H1 (cell line): Measurements from ENCODE around the gene INPP4B. TPM values are rescaled to one million over a fixed set of nuclear protein-coding genes. Genes with fewer than 3 reads are reported as not detected.

Source experiments
- CTCF ChIA-PET: fragments of 300-600 bp; sonication (Branson Sonifier 250); formaldehyde crosslinking; loops from one replicate; lab custom pipeline; 2021; ENCODE audit not compliant: partially characterized antibody; lab: Charles Lee
- POLR2A ChIA-PET: fragments of 300-600 bp; sonication (Branson Sonifier 250); formaldehyde crosslinking; loops from one replicate; lab custom pipeline; 2021; ENCODE audit warnings: inconsistent platforms; ENCODE audit not compliant: partially characterized antibody; lab: Charles Lee
- DNase-seq, 2 experiments: peaks; one replicate each; pipeline versions ENCODE4 v3.0.0 to v3.0.0-alpha.2; 2010 to 2022; ENCODE audit warnings: low spot score in 2 of 2, low read depth in 1 of 2, mixed read lengths in 1 of 2
- FAIRE-seq: peaks from 2 replicates; lab custom pipeline; 2011; peaks lifted over from hg19 to GRCh38; lab: Jason Lieb, UNC
- H2AFZ ChIP-seq: 2 replicates; pipeline ENCODE4 v1.8.1; 2012; ENCODE audit warnings: low read length, inconsistent platforms
- H2AK5ac ChIP-seq: 2 replicates; pipeline ENCODE4 v1.6.1; 2013; ENCODE audit warnings: low read depth, low read length
- H2BK120ac ChIP-seq: replicated peaks from 2 replicates; pipeline ENCODE3; 2013; ENCODE audit warnings: low read depth, low read length, inconsistent platforms
- H2BK12ac ChIP-seq: 2 replicates; pipeline ENCODE4 v1.6.1; 2013; ENCODE audit warnings: low read depth, low read length
- H2BK15ac ChIP-seq: 2 replicates; pipeline ENCODE4 v1.6.1; 2013; ENCODE audit warnings: low read length
- H2BK20ac ChIP-seq: 2 replicates; pipeline ENCODE4 v1.6.1; 2013; ENCODE audit warnings: low read length
- H2BK5ac ChIP-seq: 2 replicates; pipeline ENCODE4 v1.6.1; 2013; ENCODE audit warnings: low read depth, low read length
- H3K14ac ChIP-seq: 2 replicates; pipeline ENCODE4 v1.6.1; 2013; ENCODE audit warnings: inconsistent platforms; ENCODE audit not compliant: insufficient read length
- H3K18ac ChIP-seq: 2 replicates; pipeline ENCODE4 v1.6.1; 2013; ENCODE audit warnings: low read length; ENCODE audit errors: extremely low read depth
- H3K23ac ChIP-seq: 2 replicates; pipeline ENCODE4 v1.6.1; 2013; ENCODE audit warnings: inconsistent platforms; ENCODE audit not compliant: insufficient read length
- H3K23me2 ChIP-seq: 2 replicates; pipeline ENCODE4 v1.6.1; 2013; ENCODE audit warnings: low read depth, low read length
- H3K27ac ChIP-seq: 2 replicates; pipeline ENCODE4 v1.6.1; 2011; ENCODE audit warnings: low read depth, low read length, inconsistent platforms
- H3K27me3 ChIP-seq, 4 experiments: replicated peaks in 1 of 4; 1 replicate in 1 of 4; 2 replicates in 3 of 4; pipeline versions ENCODE4 v1.6.1 to v1.8.1; 2011 to 2013; ENCODE audit warnings: low read length in 3 of 4, mild to moderate bottlenecking in 3 of 4, inconsistent platforms in 2 of 4, mixed read lengths in 2 of 4, moderate library complexity in 1 of 4; ENCODE audit not compliant: control insufficient read depth in 3 of 4, insufficient read depth in 3 of 4; ENCODE audit errors: extremely low read depth in 1 of 4
- H3K36me3 ChIP-seq, 4 experiments: 2 replicates each; pipeline versions ENCODE4 v1.6.1 to v1.8.1; 2011 to 2013; ENCODE audit warnings: mild to moderate bottlenecking in 4 of 4, low read length in 3 of 4, moderate library complexity in 2 of 4, control low read depth in 1 of 4, inconsistent platforms in 1 of 4; ENCODE audit not compliant: insufficient read depth in 4 of 4, control insufficient read depth in 2 of 4
- H3K4ac ChIP-seq: replicated peaks from 2 replicates; pipeline ENCODE3; 2013; ENCODE audit warnings: low read length, low read depth, mixed read lengths, inconsistent platforms; ENCODE audit not compliant: insufficient read length
- H3K4me1 ChIP-seq, 4 experiments: replicated peaks in 1 of 4; 1 replicate in 1 of 4; 2 replicates in 3 of 4; pipeline versions ENCODE4 v1.6.1 to v1.8.1; 2011 to 2013; ENCODE audit warnings: low read length in 3 of 4, inconsistent platforms in 2 of 4, mixed read lengths in 1 of 4; ENCODE audit not compliant: insufficient read depth in 4 of 4, control insufficient read depth in 3 of 4
- H3K4me2 ChIP-seq, 2 experiments: 2 replicates each; pipeline versions ENCODE4 v1.6.1 to v1.8.1; 2011 to 2013; ENCODE audit warnings: low read depth in 2 of 2, low read length in 2 of 2, control low read depth in 1 of 2, inconsistent platforms in 1 of 2, mild to moderate bottlenecking in 1 of 2; ENCODE audit not compliant: insufficient read depth in 1 of 2
- H3K4me3 ChIP-seq, 4 experiments: fragments of 200-600, 300-600 bp in 1 of 4; sonication (generic), shearing (Covaris generic), sonication (Bioruptor Twin) in 1 of 4; 2 replicates each; pipeline versions ENCODE4 v1.5.1 to v1.8.1; 2011 to 2016; ENCODE audit warnings: low read length in 4 of 4, low read depth in 3 of 4, control low read depth in 2 of 4, inconsistent platforms in 2 of 4, mild to moderate bottlenecking in 2 of 4, mixed read lengths in 1 of 4, moderate library complexity in 1 of 4; ENCODE audit not compliant: insufficient read depth in 2 of 4; ENCODE audit errors: extremely low read depth in 1 of 4
- H3K56ac ChIP-seq: replicated peaks from 2 replicates; pipeline ENCODE3; 2013; ENCODE audit warnings: low read depth, mild to moderate bottlenecking, mixed read lengths, low read length, inconsistent platforms; ENCODE audit not compliant: insufficient read length
- H3K79me1 ChIP-seq: 2 replicates; pipeline ENCODE4 v1.6.1; 2013; ENCODE audit warnings: low read depth, low read length, control low read depth
- H3K79me2 ChIP-seq, 2 experiments: 2 replicates each; pipeline versions ENCODE4 v1.6.1 to v1.8.1; 2012 to 2013; ENCODE audit warnings: low read length in 2 of 2, mild to moderate bottlenecking in 2 of 2, inconsistent platforms in 1 of 2; ENCODE audit not compliant: insufficient read depth in 2 of 2, control insufficient read depth in 1 of 2
- H3K9ac ChIP-seq, 4 experiments: replicated peaks in 1 of 4; 1 replicate in 1 of 4; 2 replicates in 3 of 4; pipeline versions ENCODE4 v1.6.1 to v1.8.1; 2011 to 2013; ENCODE audit warnings: low read depth in 3 of 4, low read length in 3 of 4, control low read depth in 2 of 4, mild to moderate bottlenecking in 2 of 4, moderate library complexity in 2 of 4, inconsistent platforms in 1 of 4; ENCODE audit errors: extremely low read depth in 1 of 4
- H3K9me3 ChIP-seq, 2 experiments: 2 replicates each; pipeline versions ENCODE4 v1.6.1 to v1.8.1; 2012 to 2013; ENCODE audit warnings: mild to moderate bottlenecking in 2 of 2, moderate library complexity in 2 of 2, control low read depth in 1 of 2, inconsistent platforms in 1 of 2, low read depth in 1 of 2, low read length in 1 of 2, mixed read lengths in 1 of 2; ENCODE audit not compliant: insufficient read depth in 2 of 2
- H4K20me1 ChIP-seq, 2 experiments: replicated peaks in 1 of 2; 2 replicates each; pipeline versions ENCODE3 to v1.8.1; 2011 to 2013; ENCODE audit warnings: inconsistent platforms in 2 of 2, low read length in 2 of 2, mild to moderate bottlenecking in 1 of 2; ENCODE audit not compliant: insufficient read depth in 2 of 2, control insufficient read depth in 1 of 2
- H4K5ac ChIP-seq: 2 replicates; pipeline ENCODE4 v1.6.1; 2013; ENCODE audit warnings: low read length, low read depth, mixed read lengths, inconsistent platforms; ENCODE audit not compliant: insufficient read length
- H4K8ac ChIP-seq: 2 replicates; pipeline ENCODE4 v1.8.0; 2013; ENCODE audit warnings: mild to moderate bottlenecking, moderate library complexity, low read length, inconsistent platforms; ENCODE audit not compliant: insufficient read depth; ENCODE audit errors: extremely low read depth
- H4K91ac ChIP-seq: replicated peaks from 2 replicates; pipeline ENCODE3; 2013; ENCODE audit warnings: low read length, mixed read lengths, inconsistent platforms; ENCODE audit not compliant: insufficient read length
- CBX5 ChIP-seq: fragments of 300-800, 300-1000 bp; sonication (generic); IDR thresholded peaks from 2 replicates; pipeline ENCODE4 v1.7.1; 2016; ENCODE audit warnings: antibody characterized with exemption, low read length, low read depth
- CHD2 ChIP-seq: IDR thresholded peaks from 2 replicates; pipeline ENCODE4 v1.6.1; 2012; ENCODE audit warnings: low read length, improper control_type of control experiment
- GABPA ChIP-seq: IDR thresholded peaks from 2 replicates; pipeline ENCODE4 v1.6.1; 2011; ENCODE audit warnings: mild to moderate bottlenecking, low read length, moderate library complexity, borderline replicate concordance; ENCODE audit not compliant: insufficient read depth
- JUN ChIP-seq: IDR thresholded peaks from 2 replicates; pipeline ENCODE4 v1.6.1; 2011; ENCODE audit warnings: low read depth, mild to moderate bottlenecking, improper control_type of control experiment, low read length
- RBBP5 ChIP-seq: IDR thresholded peaks from 2 replicates; pipeline ENCODE4 v1.7.1; 2012; ENCODE audit warnings: low read depth, mild to moderate bottlenecking, inconsistent platforms, low read length, moderate library complexity, borderline replicate concordance
- SP2 ChIP-seq: IDR thresholded peaks from 2 replicates; pipeline ENCODE4 v1.6.1; 2012; ENCODE audit warnings: mild to moderate bottlenecking, low read length, inconsistent platforms
- WGBS, 2 experiments: shearing (Covaris generic) in 1 of 2; methylation state at CpG; one replicate each; pipeline versions ENCODE4 v1.1.6 to v1.1.7; 2013 to 2015; ENCODE audit warnings: low lambda C conversion rate in 2 of 2, mixed read lengths in 2 of 2, inconsistent platforms in 1 of 2, low coverage in 1 of 2, missing lambda C conversion rate in 1 of 2; ENCODE audit not compliant: insufficient replicate concordance in 2 of 2, insufficient coverage in 1 of 2, insufficient read length in 1 of 2; ENCODE audit errors: extremely low coverage in 1 of 2, missing lambda C conversion rate in 1 of 2; 5-methylcytosine and 5-hydroxymethylcytosine counted together
- polyA plus RNA-seq, 7 experiments: library from polyadenylated mRNA; depleted of rRNA in 3 of 7; stranded (reverse) in 5 of 7; unstranded in 2 of 7; fragments of >200 nt in 5 of 7; fragments of 200-250 nt in 2 of 7; gene quantifications; 1 replicate in 5 of 7; 2 replicates in 1 of 7; 4 replicates in 1 of 7; pipeline versions ENCODE4 v1.2.1 to v1.2.3, GENCODE V29; 2011 to 2013; ENCODE audit warnings: missing spikeins in 2 of 7, mixed read lengths in 2 of 7
- total RNA-seq: library from RNA; stranded (reverse); fragmentation: NEBNext Ultra II Directional; extraction: Animal tissue kit (Norgen Biotek cat#: 25700); gene quantifications from 2 replicates; pipeline ENCODE4 v1.2.1, GENCODE V29; 2021

INPP4B gene
- total and polyA plus RNA-seq, 2 of the 8 experiments (the other 6 are each of a cell fraction or from before 2014, with no cell fraction given), result 0.11 to 0.54 TPM

GRCh38 chr4:142396279-142396678 is 449.8 kb downstream of the INPP4B start:
- H3K4ac ChIP-seq, result no peak overlapping the region
- no peaks in the 10 kb centered on the region for H3K27me3 ChIP-seq
- H2BK5ac ChIP-seq, result no peak overlapping the region
- no peak overlapping the region for H2AFZ ChIP-seq
- ChIA-PET CTCF (interaction anchor here (0.6 kb wide), 1 partner anchor 82 kb away, joined by 3 read pairs; no protein-coding TSS in a partner anchor), POLR2A (interaction anchor here (1.2 kb wide), 1 partner anchor 10 kb away, joined by 4 read pairs; no protein-coding TSS in a partner anchor)
- DNase-seq, result no peak
- no peak overlapping the region for H3K9ac ChIP-seq
- no peak overlapping the region for H3K27ac ChIP-seq
- H3K79me2 ChIP-seq, result no peaks in the 10 kb centered on the region
- H2BK12ac ChIP-seq, result no peak overlapping the region
- no peak overlapping the region for H3K4me3 ChIP-seq
- H4K8ac ChIP-seq, result no peak overlapping the region
- no peak overlapping the region for H2AK5ac ChIP-seq
- H3K4me1 ChIP-seq, result peaks cover 0 to 3% (median 0%) of the 10 kb centered on the region in 4 experiments; a peak in 1 of 7 replicates
- H2BK120ac ChIP-seq, result no peak overlapping the region
- H3K36me3 ChIP-seq, result no peaks in the 10 kb centered on the region
- H2BK20ac ChIP-seq, result no peak overlapping the region
- H3K18ac ChIP-seq, result no peak overlapping the region
- H3K23me2 ChIP-seq, result no peaks in the 10 kb centered on the region
- no peaks in the 10 kb centered on the region for H4K20me1 ChIP-seq
- no peak overlapping the region for H3K14ac ChIP-seq
- no peaks in the 10 kb centered on the region for H3K79me1 ChIP-seq
- H3K9me3 ChIP-seq, result no peaks in the 10 kb centered on the region
- FAIRE-seq, result no peak
- WGBS, 2 experiments, result 76% methylated on average over 1 of the region's 1 CpG; no CpG with 5 or more reads in 1 of the 2 experiments
- no peak overlapping the region for H3K56ac ChIP-seq
- H3K23ac ChIP-seq, result no peak overlapping the region
- no peak overlapping the region for H2BK15ac ChIP-seq
- H3K4me2 ChIP-seq, result no peak overlapping the region
- no peak overlapping the region for H4K5ac ChIP-seq
- no peak for TF ChIP-seq CBX5
- TF ChIP-seq CHD2, result no peak
- TF ChIP-seq JUN, result no peak
- TF ChIP-seq RBBP5, result no peak
- TF ChIP-seq GABPA, result no peak
- no peak for TF ChIP-seq SP2
- H4K91ac ChIP-seq, result no peak overlapping the region
